ENCODE data around the gene RBM18. TPM values are rescaled to one million over a fixed set of nuclear protein-coding genes. Genes with fewer than 3 reads are reported as not detected.

Gene RBM18
- total and polyA plus RNA-seq, 2 of the 4 experiments (the other 2 are of a cell fraction): 8.4 to 15.6 TPM

DNA sequence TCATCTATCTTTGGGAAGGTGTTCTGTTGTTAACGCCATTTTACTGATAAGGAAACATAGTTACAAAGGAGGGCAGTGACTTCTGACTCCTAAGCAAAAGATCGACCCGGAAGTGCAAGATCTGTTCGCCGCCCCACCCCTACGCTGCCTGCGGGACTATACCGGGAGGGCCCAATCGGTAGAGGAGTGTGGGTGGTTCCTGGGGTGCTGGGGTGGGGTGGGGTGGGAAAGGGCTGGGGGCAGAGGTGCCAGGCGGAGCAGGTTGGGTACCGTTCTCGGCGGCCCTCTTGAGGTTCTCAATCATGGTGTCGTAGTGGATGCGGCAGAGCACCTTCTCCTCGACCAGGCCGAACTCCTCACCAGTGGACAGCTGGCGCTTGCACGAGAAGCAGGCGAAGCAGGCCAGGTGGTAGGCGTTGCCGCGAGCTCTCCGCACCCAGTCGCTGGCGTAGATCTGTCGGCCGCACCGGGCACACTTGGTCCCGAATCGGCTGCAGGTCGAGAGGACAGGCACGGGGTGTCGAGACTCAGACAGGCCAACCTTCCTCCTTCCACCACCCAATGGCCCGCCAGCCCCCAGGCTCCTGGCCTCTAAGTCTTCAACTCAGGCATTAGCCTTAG lies 47.7 kb downstream of the RBM18 start:
- H3K4ac ChIP-seq (ENCODE audit: low read depth, low read length): no peak overlapping the region
- 17% methylated on average over 13 of the region's 35 CpGs; no CpG with 5 or more reads in 1 of the 2 experiments for WGBS, 2 experiments (ENCODE audit: extremely low coverage in 2 of 2, insufficient read length in 1 of 2)
- no peak overlapping the region for H2AK5ac ChIP-seq (ENCODE audit: low read depth, low read length)
- H4K91ac ChIP-seq (ENCODE audit: insufficient read depth, low read depth, low read length): no peak overlapping the region
- no peak overlapping the region for H2AK9ac ChIP-seq (replicated peaks; ENCODE audit: low read depth, low read length, poor library complexity)
- intact Hi-C loops (cut with micrococcal nuclease) (no loop called here), in situ Hi-C loops (cut with MboI; ENCODE audit: low sequenced_read_pairs) (no loop called here), dilution Hi-C loops (cut with HindIII; ENCODE audit: low sequenced_read_pairs, unreplicated experiment) (no loop called here)
- no peak overlapping the region for H3K4me3 ChIP-seq (ENCODE audit: insufficient read depth, low read depth, low read length)
- no peak overlapping the region for H4K5ac ChIP-seq (ENCODE audit: low read depth, low read length)
- no peaks in the 10 kb centered on the region for H3K9me1 ChIP-seq (ENCODE audit: insufficient read depth, low read length)
- TF ChIP-seq RFX5 (IDR thresholded peaks at IDR 0.05; ENCODE audit: low read depth, low read length) (no peak), RCOR1 (IDR thresholded peaks at IDR 0.05; ENCODE audit: insufficient replicate concordance, low read length) (no peak), MXI1 (IDR thresholded peaks at IDR 0.05; ENCODE audit: borderline replicate concordance, low read depth, low read length) (no peak), SMC3 (IDR thresholded peaks at IDR 0.05; ENCODE audit: low read depth, low read length) (no peak), POLR2A (IDR thresholded peaks at IDR 0.05; ENCODE audit: low read depth, low read length) (no peak), RAD21 (IDR thresholded peaks at IDR 0.05; ENCODE audit: low read length) (no peak)
- TF ChIP-seq, protein P1, sequence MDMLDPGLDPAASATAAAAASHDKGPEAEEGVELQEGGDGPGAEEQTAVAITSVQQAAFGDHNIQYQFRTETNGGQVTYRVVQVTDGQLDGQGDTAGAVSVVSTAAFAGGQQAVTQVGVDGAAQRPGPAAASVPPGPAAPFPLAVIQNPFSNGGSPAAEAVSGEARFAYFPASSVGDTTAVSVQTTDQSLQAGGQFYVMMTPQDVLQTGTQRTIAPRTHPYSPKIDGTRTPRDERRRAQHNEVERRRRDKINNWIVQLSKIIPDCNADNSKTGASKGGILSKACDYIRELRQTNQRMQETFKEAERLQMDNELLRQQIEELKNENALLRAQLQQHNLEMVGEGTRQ (IDR thresholded peaks at IDR 0.05; ENCODE audit: low read depth, low read length): no peak
- H2BK5ac ChIP-seq (ENCODE audit: low read depth, low read length, poor library complexity, severe bottlenecking): no peak overlapping the region
- H4K20me1 ChIP-seq (ENCODE audit: insufficient read depth, low read length): peaks cover 18% of the 10 kb centered on the region
- H3K18ac ChIP-seq (ENCODE audit: low read depth, low read length): no peak overlapping the region
- no peak overlapping the region for H2BK15ac ChIP-seq (ENCODE audit: low read depth, low read length)
- POLR2A ChIA-PET (ENCODE audit: unreplicated experiment): no interaction called here
- H3K56ac ChIP-seq (ENCODE audit: extremely low read depth, insufficient read depth, low read length): no peak overlapping the region
- H3K9ac ChIP-seq (ENCODE audit: low read depth, low read length): no peak overlapping the region
- BruUV-seq (replicated peaks): no TSS peak
- peaks cover 14% of the 10 kb centered on the region for H3K9me3 ChIP-seq (ENCODE audit: control insufficient read depth, insufficient read depth, low read length)
- no peak overlapping the region for H3K4me2 ChIP-seq (ENCODE audit: low read depth, low read length)
- ATAC-seq (ENCODE audit: low read depth): no peak
- no peak overlapping the region for H4K8ac ChIP-seq (ENCODE audit: low read depth in 2 of 2, low read length in 2 of 2)
- peak overlapping the region; percentile 4 for H2AFZ ChIP-seq (replicated peaks; ENCODE audit: low read length, poor library complexity)
- no peak overlapping the region for H3K14ac ChIP-seq (replicated peaks; ENCODE audit: low read depth, low read length)
- DNase-seq: no peak
- H3K23ac ChIP-seq (ENCODE audit: low read depth, low read length): no peak overlapping the region
- peaks cover 94% of the 10 kb centered on the region for H3K27me3 ChIP-seq (ENCODE audit: control insufficient read depth, insufficient read depth, low read length)
- CTCF ChIA-PET: no interaction called here
- no peak overlapping the region for H2BK120ac ChIP-seq (ENCODE audit: low read depth, low read length)
- H3K79me1 ChIP-seq (ENCODE audit: low read depth in 1 of 2, low read length in 2 of 2): no peaks in the 10 kb centered on the region
- H3K36me3 ChIP-seq (ENCODE audit: control insufficient read depth, insufficient read depth, low read length): no peaks in the 10 kb centered on the region
- H3K4me1 ChIP-seq (ENCODE audit: control insufficient read depth, insufficient read depth, low read length): peaks cover 6% of the 10 kb centered on the region; the same call in 1 of the 2 replicates
- no peak overlapping the region for H3K27ac ChIP-seq (ENCODE audit: insufficient read depth, low read length)
- H2BK20ac ChIP-seq (ENCODE audit: low read depth, low read length): no peak overlapping the region

Measured in IMR-90 (cell line).